ENCODE data around the gene CDC25C. TPM values are rescaled to one million over a fixed set of nuclear protein-coding genes. Genes with fewer than 3 reads are reported as not detected.

The CDC25C gene
- total RNA-seq, 1 experiment from 2014 or later, result 18.8 TPM

GRCh38 chr5:138344887-138345622 is 13.5 kb upstream of the CDC25C start:
- CTCF ChIA-PET, result interaction anchor here (1.2 kb wide), 1 partner anchor 9 kb away, joined by 4 read pairs; no protein-coding TSS in a partner anchor

GRCh38 chr5:138340008-138340407 is 8.4 kb upstream of the CDC25C start:
- ATAC-seq (no peak), DNase-seq (ENCODE audit: low spot score) (no peak)
- no peak for TF ChIP-seq ZNF416 (CRISPR knock-in tag; IDR thresholded peaks at IDR 0.05)
- no peak for TF ChIP-seq HMGA2 (CRISPR knock-in tag; IDR thresholded peaks at IDR 0.05)
- TF ChIP-seq E2F4 (CRISPR knock-in tag; IDR thresholded peaks at IDR 0.05; ENCODE audit: borderline replicate concordance, low read depth), result no peak
- no peak for TF ChIP-seq TEAD4 (CRISPR knock-in tag; IDR thresholded peaks at IDR 0.05)
- no peak for TF ChIP-seq ZNF281 (CRISPR knock-in tag; IDR thresholded peaks at IDR 0.05)
- TF ChIP-seq KAT7 (CRISPR knock-in tag; IDR thresholded peaks at IDR 0.05; ENCODE audit: borderline replicate concordance), result no peak
- no peak for TF ChIP-seq JAZF1 (CRISPR knock-in tag; IDR thresholded peaks at IDR 0.05)
- TF ChIP-seq JUN (CRISPR knock-in tag; IDR thresholded peaks at IDR 0.05), result no peak
- TF ChIP-seq PRDM15 (CRISPR knock-in tag; IDR thresholded peaks at IDR 0.05), result no peak
- TF ChIP-seq CBFB (CRISPR knock-in tag; IDR thresholded peaks at IDR 0.05; ENCODE audit: low read depth), result no peak
- TF ChIP-seq AFF4 (CRISPR knock-in tag; IDR thresholded peaks at IDR 0.05; ENCODE audit: borderline replicate concordance), result no peak
- no peak for TF ChIP-seq ZNF138 (CRISPR knock-in tag; conservative IDR thresholded peaks at IDR 0.05)
- TF ChIP-seq ZNF425 (CRISPR knock-in tag; conservative IDR thresholded peaks at IDR 0.05), result no peak
- no peak for TF ChIP-seq MAX (CRISPR knock-in tag; IDR thresholded peaks at IDR 0.05)
- TF ChIP-seq ZNF671 (CRISPR knock-in tag; IDR thresholded peaks at IDR 0.05), result no peak
- no peak for TF ChIP-seq E2F5 (CRISPR knock-in tag; IDR thresholded peaks at IDR 0.05)
- TF ChIP-seq SMAD4 (CRISPR knock-in tag; IDR thresholded peaks at IDR 0.05), result no peak
- Mint-ChIP-seq H3K4me3 (peak overlapping the region; percentile 92), H3K9me3 (no peaks in the 10 kb centered on the region), H3K27me3 (ENCODE audit: low read depth) (no peaks in the 10 kb centered on the region), H3K4me1 (peaks cover 35% of the 10 kb centered on the region), H3K27ac (peak overlapping the region; percentile 100; the same call in 1 of the 2 replicates), H3K36me3 (peaks cover 33% of the 10 kb centered on the region)
- ChIA-PET POLR2A (interaction anchor here (4.4 kb wide), 1 partner anchor 13 kb away, joined by 61 read pairs; the partner anchor contains the start of gene KDM3B), CTCF (interaction anchor here (10.7 kb wide), 1 partner anchor 13 kb away, joined by 187 read pairs; the partner anchor contains the start of gene KDM3B)

More at GRCh38 chr5:138344887-138345622, 13.5 kb upstream of the CDC25C start:
- Mint-ChIP-seq H3K36me3 (peaks cover 63% of the 10 kb centered on the region), H3K4me1 (peaks cover 15% of the 10 kb centered on the region), H3K9me3 (no peaks in the 10 kb centered on the region), H3K4me3 (no peak overlapping the region), H3K27ac (no peak overlapping the region), H3K27me3 (ENCODE audit: low read depth) (no peaks in the 10 kb centered on the region)
- no peak for DNase-seq (ENCODE audit: low spot score)
- POLR2A ChIA-PET, result interaction anchor here (1.0 kb wide), 1 partner anchor 13 kb away, joined by 4 read pairs; the partner anchor contains the start of gene CDC25C
- TF ChIP-seq ZNF263 (CRISPR knock-in tag; IDR thresholded peaks at IDR 0.05; ENCODE audit: low read depth) (no peak), JAZF1 (CRISPR knock-in tag; IDR thresholded peaks at IDR 0.05) (no peak)
- ATAC-seq, result no peak

Data from WTC11 (cell line).